22Rv1 (cell line): Measurements from ENCODE around the gene SV2A.

Experiments
- CTCF ChIP-seq: fragments of 450-650 bp; IDR thresholded peaks from 2 replicates; pipeline ENCODE4 v1.5.1; 2017; ENCODE audit warnings: mild to moderate bottlenecking
- ZFX ChIP-seq: fragments of 450-650 bp; IDR thresholded peaks from 2 replicates; pipeline ENCODE4 v1.6.1; 2017; ENCODE audit warnings: antibody characterized with exemption, borderline replicate concordance

- no peak for TF ChIP-seq CTCF
- no peak for TF ChIP-seq ZFX
These were observed 31.0 kb downstream of the SV2A start for GRCh38 chr1:149886396-149887195.
